HG03457 (cell line): ENCODE data around the gene MTA1.

Experiments used
- ATAC-seq: cut with Tn5 transposase; IDR thresholded peaks from one replicate; pipeline ENCODE4 v1.9.1; 2021; ENCODE audit warnings: moderate number of reproducible peaks; ENCODE audit not compliant: unreplicated experiment

Gene MTA1

DNA sequence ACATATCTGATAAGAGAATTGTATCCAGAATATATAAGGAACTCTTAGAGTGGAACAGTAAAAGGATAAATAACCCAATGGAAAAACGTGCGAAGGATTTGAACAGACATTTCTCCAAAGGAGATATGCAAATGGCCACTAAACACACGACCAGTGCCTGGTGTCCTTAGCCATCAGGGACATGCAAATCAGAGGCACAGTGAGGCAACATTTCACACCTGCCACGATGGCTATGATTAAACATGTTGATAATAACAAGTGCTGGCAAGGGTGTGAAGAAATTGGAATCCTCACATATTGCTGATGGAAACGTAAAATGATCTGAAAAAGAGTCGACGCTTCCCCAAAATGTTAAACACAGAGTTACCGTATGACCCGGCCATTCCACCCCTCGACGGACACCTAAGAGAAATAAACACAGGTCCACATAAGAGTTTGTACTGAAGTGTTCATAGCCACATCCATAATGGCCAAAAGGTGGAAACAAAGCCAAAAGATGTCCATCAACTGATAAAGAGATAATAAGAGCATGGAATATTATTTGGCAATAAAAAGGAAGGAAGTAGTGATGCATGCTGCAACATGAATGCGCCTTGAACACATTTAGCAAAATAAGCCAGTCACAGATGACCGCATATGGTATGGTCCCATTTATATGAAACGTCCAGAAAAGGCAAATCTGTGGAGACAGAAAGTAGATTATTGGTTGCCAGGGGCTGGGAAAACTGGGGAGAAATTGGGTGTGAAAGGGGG is 100.5 kb downstream of the MTA1 start:
- no peak for ATAC-seq
